UCSD-AML1 (cell line): ENCODE results near the gene SMARCA4.
"Not testable (repeated sequence)": the region's sequence is repeated elsewhere in the genome, so short reads cannot be mapped to it uniquely, and the experiment has no call there.

Experiments
- DNase-seq: peaks from one replicate; lab custom pipeline; 2025; ENCODE audit not compliant: unreplicated experiment; lab: John Stamatoyannopoulos, UW

The SMARCA4 gene

GRCh38 chr19:11092181-11092538 is 131.3 kb downstream of the SMARCA4 start:
- DNase-seq: no peak

GRCh38 chr19:11093689-11094238 is 132.9 kb downstream of the SMARCA4 start:
- DNase-seq: no peak

DNA sequence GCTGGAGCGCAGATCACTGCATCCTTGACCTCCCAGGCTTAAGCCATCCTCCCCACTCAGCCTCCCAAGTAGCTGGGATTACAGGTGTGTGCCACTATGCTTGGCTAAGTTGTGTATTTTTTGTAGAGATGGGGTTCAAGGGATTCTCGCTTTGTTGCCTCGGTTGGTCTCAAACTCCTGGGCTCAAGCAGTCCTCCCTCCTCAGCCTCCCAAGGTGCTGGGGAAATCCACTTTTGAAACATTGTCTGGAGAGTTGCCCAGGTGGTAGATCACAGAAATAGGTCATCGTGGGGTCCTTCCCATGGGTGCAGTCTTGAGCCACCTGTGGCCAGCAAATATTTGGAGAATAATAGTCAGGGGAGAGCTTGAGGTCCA is 133.7 kb downstream of the SMARCA4 start:
- DNase-seq: no peak

DNA sequence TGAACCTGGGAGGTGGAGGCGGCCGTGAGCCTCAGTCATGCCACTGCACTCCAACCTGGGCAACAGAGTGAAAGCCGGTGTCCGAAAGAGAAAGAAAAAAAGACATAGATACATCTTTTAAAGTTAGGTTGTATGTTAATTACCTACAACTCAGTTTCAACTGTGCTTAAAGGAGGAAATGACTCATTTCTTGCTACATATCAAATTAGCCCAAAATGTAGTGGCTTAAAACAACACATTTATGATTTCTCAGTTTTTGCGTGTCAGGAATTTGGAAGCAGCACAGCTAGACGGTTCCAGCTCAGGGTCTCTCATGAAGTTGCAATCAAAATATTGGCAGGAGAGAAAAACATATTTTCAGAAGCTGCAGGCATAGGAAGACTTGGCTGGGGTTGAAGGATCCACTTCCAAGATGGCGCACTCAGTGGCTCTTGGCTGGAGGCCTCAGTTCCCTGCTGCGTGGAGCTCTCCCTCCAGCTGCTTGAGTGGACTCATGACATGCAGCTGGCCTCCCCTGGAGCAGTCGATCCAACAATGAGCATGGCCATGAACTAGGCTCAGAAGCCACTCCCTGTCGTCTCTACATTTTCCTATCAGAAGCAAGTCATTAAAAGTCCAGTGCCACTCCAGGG is 135.5 kb downstream of the SMARCA4 start:
- no peak for DNase-seq

DNA sequence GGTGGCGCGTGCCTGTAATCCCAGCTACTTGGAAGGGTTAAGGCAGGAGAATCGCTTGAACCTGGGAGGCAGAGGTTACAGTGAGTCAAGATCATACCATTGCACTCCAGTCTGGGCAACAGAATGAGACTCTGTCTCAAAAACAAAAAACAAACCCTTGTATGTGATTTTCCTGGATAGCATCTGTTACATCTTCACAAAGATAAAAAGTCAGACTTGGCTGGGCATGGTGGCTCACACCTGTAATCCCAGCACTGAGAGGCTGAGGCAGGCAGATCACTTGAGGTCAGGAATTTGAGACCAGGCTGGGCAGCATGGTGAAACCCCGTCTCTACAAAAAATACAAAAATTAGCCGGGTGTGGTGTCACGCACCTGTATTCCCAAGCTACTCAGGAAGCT is 136.5 kb downstream of the SMARCA4 start:
- DNase-seq: not testable (repeated sequence)

- DNase-seq: no peak
Observed at GRCh38 chr19:11098327-11098726, 137.5 kb downstream of the SMARCA4 start.

DNA sequence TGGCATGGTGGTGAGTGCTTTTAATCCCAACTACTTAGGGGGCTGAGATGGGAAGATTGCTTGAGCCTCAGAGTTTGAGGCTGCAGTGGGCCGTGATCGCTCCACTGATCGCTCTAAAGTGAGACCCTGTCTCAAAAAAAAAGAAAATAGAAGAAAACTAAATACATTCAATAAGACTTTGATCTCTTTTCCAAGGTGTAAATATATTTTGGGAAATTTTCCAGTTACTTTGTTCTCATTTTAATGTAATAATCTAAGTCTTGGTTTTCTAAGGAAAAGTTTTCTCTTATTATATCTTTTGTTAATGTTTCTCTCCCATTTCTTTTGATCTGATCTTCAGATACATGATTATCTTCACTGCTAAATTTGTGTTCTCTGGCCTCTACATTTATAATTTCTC is 138.0 kb downstream of the SMARCA4 start:
- DNase-seq: no peak

DNA sequence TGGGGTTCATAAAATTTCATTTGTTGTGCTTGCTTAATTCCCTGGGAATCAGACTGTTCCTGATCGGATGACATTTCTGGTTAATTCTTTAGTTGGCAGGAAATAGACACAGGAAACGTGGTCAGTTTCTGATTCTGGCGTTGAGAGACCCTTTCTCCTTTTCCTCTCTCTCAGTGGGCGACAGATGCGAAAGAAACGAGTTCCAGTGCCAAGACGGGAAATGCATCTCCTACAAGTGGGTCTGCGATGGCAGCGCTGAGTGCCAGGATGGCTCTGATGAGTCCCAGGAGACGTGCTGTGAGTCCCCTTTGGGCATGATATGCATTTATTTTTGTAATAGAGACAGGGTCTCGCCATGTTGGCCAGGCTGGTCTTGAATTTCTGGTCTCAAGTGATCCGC is 139.2 kb downstream of the SMARCA4 start:
- DNase-seq: no peak

GRCh38 chr19:11101057-11101456 is 140.2 kb downstream of the SMARCA4 start:
- DNase-seq: no peak

- no peak for DNase-seq
Observed at GRCh38 chr19:11102944-11103343, 142.1 kb downstream of the SMARCA4 start.

DNA sequence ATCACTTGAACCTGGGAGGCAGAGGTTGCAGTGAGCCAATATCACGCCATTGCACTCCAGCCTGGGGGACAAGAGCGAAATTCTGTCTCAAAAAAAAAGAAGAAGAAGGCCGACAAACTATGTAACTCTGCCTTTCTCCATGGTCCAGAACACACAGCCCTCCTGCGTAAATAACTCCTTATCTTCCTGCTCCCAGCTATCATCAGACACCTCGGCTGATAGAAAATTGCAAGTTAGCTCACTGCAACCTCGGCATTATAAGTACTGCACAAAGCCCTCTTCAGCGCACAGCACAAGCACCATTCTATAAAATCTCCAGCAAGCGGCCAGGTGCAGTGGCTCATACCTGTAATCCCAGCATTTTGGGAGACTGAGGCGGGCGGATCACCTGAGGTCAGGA is 142.8 kb downstream of the SMARCA4 start:
- DNase-seq: not testable (repeated sequence)

- no peak for DNase-seq
Observed at GRCh38 chr19:11105014-11105636, 144.3 kb downstream of the SMARCA4 start.

GRCh38 chr19:11106477-11106876 is 145.6 kb downstream of the SMARCA4 start:
- DNase-seq: no peak

- DNase-seq: no peak
Observed at GRCh38 chr19:11108746-11109145, 147.9 kb downstream of the SMARCA4 start.

DNA sequence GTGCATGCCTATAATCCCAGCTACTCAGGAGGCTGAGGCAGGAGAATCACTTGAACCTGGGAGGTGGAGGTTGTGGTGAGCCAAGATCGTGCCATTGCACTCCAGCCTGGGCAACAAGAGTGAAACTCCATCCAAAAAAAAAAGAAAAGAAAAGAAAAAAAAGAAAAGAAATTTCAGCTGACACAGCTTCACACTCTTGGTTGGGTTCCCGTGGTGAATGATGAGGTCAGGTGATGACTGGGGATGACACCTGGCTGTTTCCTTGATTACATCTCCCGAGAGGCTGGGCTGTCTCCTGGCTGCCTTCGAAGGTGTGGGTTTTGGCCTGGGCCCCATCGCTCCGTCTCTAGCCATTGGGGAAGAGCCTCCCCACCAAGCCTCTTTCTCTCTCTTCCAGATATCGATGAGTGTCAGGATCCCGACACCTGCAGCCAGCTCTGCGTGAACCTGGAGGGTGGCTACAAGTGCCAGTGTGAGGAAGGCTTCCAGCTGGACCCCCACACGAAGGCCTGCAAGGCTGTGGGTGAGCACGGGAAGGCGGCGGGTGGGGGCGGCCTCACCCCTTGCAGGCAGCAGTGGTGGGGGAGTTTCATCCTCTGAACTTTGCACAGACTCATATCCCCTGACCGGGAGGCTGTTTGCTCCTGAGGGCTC is 150.4 kb downstream of the SMARCA4 start:
- no peak for DNase-seq

GRCh38 chr19:11111771-11112144 is 150.9 kb downstream of the SMARCA4 start:
- DNase-seq: no peak
